Neural progenitor cell (in vitro differentiated cells): Measurements from ENCODE around the gene CADM1.

Experiments used
- EZH2 ChIP-seq: fragments of 200-600 bp; sonication (generic); IDR thresholded peaks from 2 replicates; pipeline ENCODE4 v1.6.1; 2017; ENCODE audit warnings: antibody characterized with exemption, mild to moderate bottlenecking, moderate library complexity
- EZH2phosphoT487 ChIP-seq: fragments of 200-600 bp; sonication (generic); IDR thresholded peaks from 2 replicates; pipeline ENCODE4 v1.6.1; 2017; ENCODE audit warnings: antibody characterized with exemption
- TF ChIP-seq, protein P1 (sequence below): fragments of 200-600 bp; sonication (generic); IDR thresholded peaks from 2 replicates; pipeline ENCODE4 v1.5.1; 2017; ENCODE audit warnings: antibody characterized with exemption, mild to moderate bottlenecking

DNA sequence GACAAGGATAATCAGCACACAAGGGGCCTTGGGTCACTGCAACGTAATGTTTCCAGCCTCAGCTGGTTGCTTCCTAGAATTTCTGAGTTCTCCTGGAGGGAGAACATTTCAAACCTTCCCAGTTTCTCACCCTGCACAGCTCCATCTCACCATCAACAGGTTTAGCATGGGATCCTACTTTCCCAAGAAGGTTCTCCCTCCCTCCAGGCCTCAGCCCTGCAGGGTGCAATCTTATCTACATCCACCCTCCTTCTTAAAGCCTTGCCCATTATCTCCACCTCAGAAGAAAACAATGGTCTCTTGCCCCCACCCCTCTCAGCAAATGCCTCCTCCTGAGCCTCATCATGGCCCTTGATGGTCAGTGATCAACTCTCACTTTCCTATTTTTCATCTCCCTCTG lies 23.6 kb downstream of the CADM1 start:
- TF ChIP-seq, protein P1, sequence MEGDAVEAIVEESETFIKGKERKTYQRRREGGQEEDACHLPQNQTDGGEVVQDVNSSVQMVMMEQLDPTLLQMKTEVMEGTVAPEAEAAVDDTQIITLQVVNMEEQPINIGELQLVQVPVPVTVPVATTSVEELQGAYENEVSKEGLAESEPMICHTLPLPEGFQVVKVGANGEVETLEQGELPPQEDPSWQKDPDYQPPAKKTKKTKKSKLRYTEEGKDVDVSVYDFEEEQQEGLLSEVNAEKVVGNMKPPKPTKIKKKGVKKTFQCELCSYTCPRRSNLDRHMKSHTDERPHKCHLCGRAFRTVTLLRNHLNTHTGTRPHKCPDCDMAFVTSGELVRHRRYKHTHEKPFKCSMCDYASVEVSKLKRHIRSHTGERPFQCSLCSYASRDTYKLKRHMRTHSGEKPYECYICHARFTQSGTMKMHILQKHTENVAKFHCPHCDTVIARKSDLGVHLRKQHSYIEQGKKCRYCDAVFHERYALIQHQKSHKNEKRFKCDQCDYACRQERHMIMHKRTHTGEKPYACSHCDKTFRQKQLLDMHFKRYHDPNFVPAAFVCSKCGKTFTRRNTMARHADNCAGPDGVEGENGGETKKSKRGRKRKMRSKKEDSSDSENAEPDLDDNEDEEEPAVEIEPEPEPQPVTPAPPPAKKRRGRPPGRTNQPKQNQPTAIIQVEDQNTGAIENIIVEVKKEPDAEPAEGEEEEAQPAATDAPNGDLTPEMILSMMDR, result no peak
- TF ChIP-seq EZH2 (no peak), EZH2phosphoT487 (no peak)
